ENCODE measurements around the gene CCDC89.
"Not testable (repeated sequence)": the region's sequence is repeated elsewhere in the genome, so short reads cannot be mapped to it uniquely, and the experiment has no call there.

Gene CCDC89

GRCh38 chr11:85656777-85657176, 29.2 kb downstream of the CCDC89 start:
- CTCF ChIA-PET = interaction anchor here (0.7 kb wide), 1 partner anchor 15 kb away, joined by 7 read pairs; no protein-coding TSS in a partner anchor
- POLR2A ChIA-PET (ENCODE audit: low non-redundant PET) = no interaction called here
- DNase-seq (ENCODE audit: low spot score) = no peak
- no peak for TF ChIP-seq CTCF (conservative IDR thresholded peaks at IDR 0.05; ENCODE audit: low read depth)
- H3K27ac ChIP-seq = no peak overlapping the region

GRCh38 chr11:85654343-85654742, 31.7 kb downstream of the CCDC89 start:
- POLR2A ChIA-PET (ENCODE audit: low non-redundant PET); DNase-seq (ENCODE audit: low spot score); CTCF ChIA-PET; H3K27ac ChIP-seq: not testable (repeated sequence)

- no peak overlapping the region for H3K27ac ChIP-seq
- POLR2A ChIA-PET (ENCODE audit: low non-redundant PET) = no interaction called here
- no peak for TF ChIP-seq CTCF (conservative IDR thresholded peaks at IDR 0.05; ENCODE audit: low read depth)
- DNase-seq (ENCODE audit: low spot score) = no peak
- CTCF ChIA-PET = interaction anchor here (0.6 kb wide), 1 partner anchor 161 kb away, joined by 3 read pairs; no protein-coding TSS in a partner anchor
Observed at GRCh38 chr11:85652786-85653447, 33.1 kb downstream of the CCDC89 start.

GRCh38 chr11:85651118-85651517, 34.9 kb downstream of the CCDC89 start:
- CTCF ChIA-PET = no interaction called here

GRCh38 chr11:85647604-85648299, 38.2 kb downstream of the CCDC89 start, which contains the start of gene TMEM126A:
TMEM126A (plus strand) TSS chr11:85647967; CDS start chr11:85650256, 2,289 bp downstream.
- ChIA-PET POLR2A (ENCODE audit: low non-redundant PET) (interaction anchor here (0.6 to 1.2 kb wide), 3 partner anchors 10 to 687 kb away, joined by 3 to 6 read pairs (median 4); no protein-coding TSS in a partner anchor), CTCF (interaction anchor here (0.6 to 0.9 kb wide), 3 partner anchors 9 to 574 kb away, joined by 3 to 4 read pairs (median 3); no protein-coding TSS in a partner anchor)
- no peak for TF ChIP-seq CTCF (conservative IDR thresholded peaks at IDR 0.05; ENCODE audit: low read depth)
- peak within 1 kb of the TSS; percentile 79 for H3K27ac ChIP-seq
- DNase-seq (ENCODE audit: low spot score) = peak; percentile 82

More at GRCh38 chr11:85651118-85651517, 34.9 kb downstream of the CCDC89 start:
- POLR2A ChIA-PET (ENCODE audit: low non-redundant PET) = no interaction called here
- no peak for TF ChIP-seq CTCF (conservative IDR thresholded peaks at IDR 0.05; ENCODE audit: low read depth)
- no peak overlapping the region for H3K27ac ChIP-seq
- no peak for DNase-seq (ENCODE audit: low spot score)

GRCh38 chr11:85647078-85647477, 38.9 kb downstream of the CCDC89 start:
- CTCF ChIA-PET = interaction anchor here (0.6 to 0.9 kb wide), 2 partner anchors 8 to 575 kb away, joined by 3 read pairs; no protein-coding TSS in a partner anchor
- H3K27ac ChIP-seq = no peak overlapping the region
- TF ChIP-seq CTCF (conservative IDR thresholded peaks at IDR 0.05; ENCODE audit: low read depth) = no peak
- DNase-seq (ENCODE audit: low spot score) = no peak
- POLR2A ChIA-PET (ENCODE audit: low non-redundant PET) = interaction anchor here (0.9 to 1.2 kb wide), 2 partner anchors 9 to 17 kb away, joined by 3 to 4 read pairs; no protein-coding TSS in a partner anchor
